GM12872 (cell line): ENCODE measurements around the gene SLC36A1.
A peak's percentile ranks its signal among the peaks of the same experiment; 100 is the strongest.

Experiments
- TF ChIP-seq, protein P1 (sequence below): IDR thresholded peaks from 3 replicates; pipeline ENCODE4 v1.5.1; 2011; ENCODE audit warnings: low read depth, mild to moderate bottlenecking, low read length, moderate library complexity; ENCODE audit not compliant: insufficient read depth

SLC36A1 gene

DNA sequence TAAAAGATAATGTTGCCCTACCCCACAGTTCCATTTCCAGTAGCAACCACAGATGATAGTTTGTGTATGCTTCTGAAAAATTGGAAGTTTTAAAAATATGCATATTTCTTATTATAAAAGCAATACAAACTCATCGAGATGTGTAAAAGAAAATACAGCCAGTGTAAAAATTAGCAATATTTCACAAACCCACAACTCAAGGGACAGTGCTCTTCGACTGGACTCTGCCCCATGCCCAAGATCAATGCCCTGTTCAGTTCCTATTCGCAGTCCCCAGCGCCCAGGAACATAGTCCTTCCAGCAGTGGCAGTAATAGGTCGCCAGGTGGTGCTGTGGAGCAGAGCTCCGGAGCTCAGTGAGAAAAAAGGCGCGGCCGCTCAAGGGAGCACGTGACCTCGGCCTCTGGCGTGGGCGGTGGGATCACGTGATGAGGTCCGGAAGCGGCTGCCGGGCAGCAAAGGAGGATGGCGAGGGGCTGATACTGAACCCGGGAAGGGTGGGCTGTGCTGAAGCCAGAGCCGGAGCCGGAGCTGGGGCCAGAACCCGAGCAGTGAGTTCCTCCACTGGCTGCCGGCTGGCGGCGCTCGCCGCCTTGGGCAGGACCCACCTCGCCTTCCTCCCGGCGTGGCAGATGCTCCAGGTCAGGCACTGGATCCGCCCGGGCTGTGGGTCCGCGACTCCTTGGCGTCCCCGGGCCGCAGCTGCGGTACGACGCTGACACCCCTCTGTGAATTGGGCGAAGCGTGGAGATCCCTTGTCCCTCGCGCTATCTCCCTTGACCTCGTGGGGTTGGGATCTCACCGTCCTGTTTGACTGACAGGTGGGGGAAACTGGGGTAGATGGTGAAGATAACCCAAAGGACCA, at the start of gene SLC36A1:
Gene SLC36A1, plus strand, starts transcription at position 430 of the 864 bp plus-strand sequence. CDS start 11,190 bp downstream, outside the sequence.
- TF ChIP-seq, protein P1, sequence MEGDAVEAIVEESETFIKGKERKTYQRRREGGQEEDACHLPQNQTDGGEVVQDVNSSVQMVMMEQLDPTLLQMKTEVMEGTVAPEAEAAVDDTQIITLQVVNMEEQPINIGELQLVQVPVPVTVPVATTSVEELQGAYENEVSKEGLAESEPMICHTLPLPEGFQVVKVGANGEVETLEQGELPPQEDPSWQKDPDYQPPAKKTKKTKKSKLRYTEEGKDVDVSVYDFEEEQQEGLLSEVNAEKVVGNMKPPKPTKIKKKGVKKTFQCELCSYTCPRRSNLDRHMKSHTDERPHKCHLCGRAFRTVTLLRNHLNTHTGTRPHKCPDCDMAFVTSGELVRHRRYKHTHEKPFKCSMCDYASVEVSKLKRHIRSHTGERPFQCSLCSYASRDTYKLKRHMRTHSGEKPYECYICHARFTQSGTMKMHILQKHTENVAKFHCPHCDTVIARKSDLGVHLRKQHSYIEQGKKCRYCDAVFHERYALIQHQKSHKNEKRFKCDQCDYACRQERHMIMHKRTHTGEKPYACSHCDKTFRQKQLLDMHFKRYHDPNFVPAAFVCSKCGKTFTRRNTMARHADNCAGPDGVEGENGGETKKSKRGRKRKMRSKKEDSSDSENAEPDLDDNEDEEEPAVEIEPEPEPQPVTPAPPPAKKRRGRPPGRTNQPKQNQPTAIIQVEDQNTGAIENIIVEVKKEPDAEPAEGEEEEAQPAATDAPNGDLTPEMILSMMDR = peak; percentile 92

DNA sequence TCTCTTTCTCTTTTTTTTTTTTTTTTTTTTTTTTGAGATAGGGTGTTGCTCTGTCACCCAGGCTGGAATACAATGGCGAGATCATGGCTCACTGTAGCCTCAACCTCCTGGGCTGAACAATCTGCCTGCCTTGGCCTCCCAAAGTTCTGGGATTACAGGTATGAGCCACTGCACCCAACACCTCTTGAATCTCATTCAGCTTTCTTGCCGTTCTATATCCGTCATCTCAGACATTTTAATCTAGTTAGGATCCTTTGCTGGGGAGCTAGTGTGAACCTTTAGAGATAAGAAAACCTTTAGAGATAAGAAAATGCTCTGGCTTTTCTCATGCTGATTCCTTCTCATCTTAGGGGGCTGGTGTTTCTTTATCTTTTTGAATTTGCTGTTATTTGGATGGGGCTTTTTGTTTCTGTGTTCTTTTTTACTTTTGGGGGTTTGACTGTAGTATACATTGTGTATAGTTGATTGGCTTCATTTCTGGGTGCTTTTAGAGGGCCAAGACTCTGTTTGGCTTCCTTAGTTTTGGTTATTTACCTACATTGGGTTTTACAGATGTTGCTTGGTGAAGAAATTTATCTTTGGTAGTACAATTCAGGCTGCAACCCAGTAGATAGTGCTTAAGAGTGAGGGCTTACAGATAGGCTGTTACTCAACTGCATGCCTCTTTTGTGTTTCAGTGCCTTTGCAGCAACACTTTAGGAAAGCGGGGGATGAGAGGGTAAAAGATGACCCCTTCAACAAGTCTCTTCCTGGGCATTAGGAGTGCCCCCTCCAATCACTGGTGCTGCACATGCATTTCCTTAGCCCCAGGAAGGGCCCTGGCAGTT, 41.9 kb upstream of the SLC36A1 start:
- TF ChIP-seq, protein P1 = no peak

DNA sequence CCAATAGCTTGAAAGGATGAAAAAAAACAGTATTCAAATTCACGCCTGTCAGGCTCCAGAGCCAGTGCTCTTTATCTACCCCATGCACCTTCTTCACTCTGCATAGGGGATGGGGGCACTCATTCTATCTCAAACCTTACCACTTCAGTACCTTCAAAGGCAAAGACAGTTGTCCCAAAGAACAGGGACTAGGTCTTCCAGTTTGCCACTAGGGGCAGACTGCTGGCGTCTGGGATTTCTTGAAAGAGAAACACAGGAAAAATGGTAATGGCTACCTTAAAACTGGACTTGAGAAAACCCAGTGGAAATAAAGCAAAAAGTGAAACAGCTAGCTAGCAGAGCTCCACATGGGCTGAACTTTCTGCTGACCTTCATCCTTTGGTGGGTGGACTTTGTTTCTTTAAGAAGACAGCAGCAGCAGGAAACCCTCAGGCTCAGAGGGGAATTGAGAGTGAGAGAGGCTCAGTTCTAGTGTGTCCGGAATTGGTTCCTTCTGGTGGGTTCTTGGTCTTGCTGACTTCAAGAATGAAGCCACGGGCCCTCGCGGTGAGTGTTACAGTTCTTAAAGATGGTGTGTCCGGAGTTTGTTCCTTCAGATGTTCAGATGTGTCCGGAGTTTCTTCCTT, 41.0 kb upstream of the SLC36A1 start:
- TF ChIP-seq, protein P1 = peak; percentile 66

DNA sequence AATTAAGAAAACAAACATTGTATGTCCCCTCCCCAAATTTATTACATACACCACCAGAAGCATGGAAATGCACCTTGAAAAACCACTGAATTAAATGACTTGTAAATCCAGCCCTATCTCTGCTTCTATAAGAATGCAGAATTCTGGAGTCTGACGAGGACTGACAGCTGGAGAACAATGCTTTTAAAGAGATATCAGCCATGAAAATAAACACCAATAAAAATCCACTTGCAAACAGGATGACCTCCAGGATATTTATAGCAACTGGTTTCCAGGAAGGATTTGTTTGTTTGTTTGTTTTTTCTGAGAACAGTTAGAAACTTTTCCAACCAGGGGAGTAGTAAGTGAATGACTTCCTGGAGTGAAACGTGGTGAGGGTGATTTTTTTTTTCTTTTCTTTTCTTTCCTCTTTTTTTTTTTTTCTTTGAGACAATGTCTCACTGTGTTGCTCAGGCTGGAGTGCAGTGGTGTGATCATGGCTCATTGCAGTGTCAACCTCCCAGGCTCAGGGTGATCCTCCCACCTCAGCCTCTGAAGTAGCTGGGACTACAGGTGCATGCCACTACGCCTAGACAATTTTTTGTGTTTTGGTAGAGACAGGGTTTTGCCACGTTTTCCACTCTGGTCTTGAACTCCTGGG, 38.7 kb upstream of the SLC36A1 start:
- TF ChIP-seq, protein P1 = no peak

DNA sequence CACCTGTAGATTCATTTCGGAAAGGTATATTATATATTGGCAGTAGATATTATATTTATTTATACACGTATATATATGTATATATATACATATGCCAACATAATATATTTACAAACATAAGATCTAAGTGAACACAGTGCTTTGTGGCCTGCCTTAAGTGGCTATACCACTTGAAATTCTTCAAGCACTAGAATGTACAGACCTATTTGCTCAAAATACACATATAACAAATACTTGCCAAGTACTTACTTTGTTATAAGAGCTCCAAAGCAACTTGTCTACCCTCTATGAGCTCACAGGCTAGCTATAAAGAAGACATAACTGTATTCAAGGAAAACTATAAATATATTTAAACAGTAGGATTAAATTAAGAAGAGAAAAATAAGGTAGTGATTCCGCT, 33.6 kb upstream of the SLC36A1 start:
- TF ChIP-seq, protein P1 = no peak

DNA sequence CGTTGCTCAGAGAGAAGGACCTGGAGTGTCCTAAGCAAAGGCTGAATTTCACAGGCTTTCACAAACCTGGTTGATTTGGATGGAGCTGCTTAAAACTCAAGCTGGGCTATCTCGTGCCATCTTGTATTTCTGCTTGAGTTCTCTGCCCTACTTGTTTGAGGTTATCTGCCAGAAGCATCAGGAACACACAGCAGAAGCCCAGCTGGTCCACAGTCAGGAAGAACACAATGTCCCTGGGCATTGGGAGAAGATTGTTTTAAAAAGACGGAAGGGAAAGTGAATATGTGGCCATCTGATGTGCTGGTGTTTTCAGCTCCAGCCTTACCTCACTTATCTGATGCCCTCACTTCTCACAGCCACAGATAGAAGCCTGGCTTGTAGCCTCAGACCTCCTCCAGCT, 32.9 kb upstream of the SLC36A1 start:
- TF ChIP-seq, protein P1 = no peak
